Measurements from ENCODE around the gene PRKN. TPM values are rescaled to one million over a fixed set of nuclear protein-coding genes. Genes with fewer than 3 reads are reported as not detected.

The PRKN gene
- total RNA-seq, 2 experiments from 2014 or later, result 0.63 TPM; not detected in 1

DNA sequence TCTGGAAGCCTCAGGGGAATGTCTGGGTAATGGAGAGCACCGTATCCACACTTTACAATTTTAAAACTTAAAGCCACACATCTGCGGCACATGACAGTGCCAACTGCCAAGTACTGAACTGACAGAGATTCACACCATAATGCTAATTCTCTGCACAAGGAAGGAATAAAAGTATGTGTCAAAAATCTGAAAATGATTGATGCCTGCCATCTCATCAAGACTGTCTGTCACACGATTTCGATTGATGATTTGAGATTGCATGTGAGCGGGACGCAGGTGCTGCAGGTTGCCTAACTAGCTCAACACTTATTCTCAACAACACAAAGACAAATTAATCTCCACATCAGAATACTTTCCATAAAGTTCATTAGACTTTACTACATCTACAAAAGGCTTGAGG, 391.2 kb downstream of the PRKN start:
- no peak for ATAC-seq
- no peaks in the 10 kb centered on the region for H3K4me1 Mint-ChIP-seq (ENCODE audit: low read depth)
- peaks cover 6% of the 10 kb centered on the region for H3K9me3 Mint-ChIP-seq (ENCODE audit: insufficient read depth)
- H3K4me3 Mint-ChIP-seq, result no peak overlapping the region
- DNase-seq, result no peak
- no peak overlapping the region for H3K27ac Mint-ChIP-seq
- no peaks in the 10 kb centered on the region for H3K27me3 Mint-ChIP-seq (ENCODE audit: low read depth)
- no peaks in the 10 kb centered on the region for H3K36me3 Mint-ChIP-seq (ENCODE audit: low read depth)
- CTCF ChIA-PET, result no interaction called here
- POLR2A ChIA-PET, result no interaction called here

DNA sequence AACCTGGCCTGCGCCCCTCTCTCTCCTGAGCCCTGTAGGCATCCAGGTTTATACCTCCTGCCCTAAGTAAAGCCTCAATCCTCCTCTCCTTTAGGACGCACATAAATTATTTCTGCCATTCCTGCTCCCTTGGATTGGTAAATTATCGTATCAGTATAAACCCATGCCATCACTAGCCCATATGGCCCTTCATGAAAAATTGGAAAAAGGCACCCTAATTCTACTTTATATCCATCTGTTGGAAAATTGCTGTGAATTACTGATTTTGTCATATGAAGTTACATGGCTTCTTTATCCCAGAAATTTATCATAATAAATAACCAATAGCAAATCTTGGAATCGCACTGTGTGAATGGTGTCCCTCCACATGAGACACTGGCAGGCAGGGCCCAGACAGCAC, 395.2 kb downstream of the PRKN start:
- Mint-ChIP-seq H3K9me3 (ENCODE audit: insufficient read depth) (peaks cover 19% of the 10 kb centered on the region), H3K27me3 (ENCODE audit: low read depth) (no peaks in the 10 kb centered on the region), H3K27ac (no peak overlapping the region), H3K4me3 (no peak overlapping the region), H3K36me3 (ENCODE audit: low read depth) (no peaks in the 10 kb centered on the region), H3K4me1 (ENCODE audit: low read depth) (no peaks in the 10 kb centered on the region)
- POLR2A ChIA-PET, result no interaction called here
- CTCF ChIA-PET, result no interaction called here
- no peak for DNase-seq
- ATAC-seq, result no peak

DNA sequence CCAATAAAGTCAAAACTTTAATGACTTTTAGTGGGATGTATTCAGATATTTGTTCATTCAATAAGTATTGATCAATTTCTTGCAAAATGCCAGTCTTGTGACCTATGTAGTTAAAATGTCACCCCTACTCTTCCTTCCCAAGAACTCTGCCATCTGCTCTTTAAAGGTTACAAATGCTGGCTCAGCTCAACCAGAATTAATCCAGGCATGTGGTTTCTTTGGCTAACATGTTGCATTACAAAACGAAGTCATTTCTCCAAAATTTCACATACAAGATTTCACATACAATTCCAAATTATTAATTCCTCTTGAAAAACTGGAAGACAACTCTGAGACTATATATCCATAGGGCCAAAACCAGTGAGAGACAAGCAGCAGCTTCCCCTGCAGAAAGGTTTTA, 395.7 kb downstream of the PRKN start:
- H3K27me3 Mint-ChIP-seq (ENCODE audit: low read depth), result no peaks in the 10 kb centered on the region
- ChIA-PET CTCF (no interaction called here), POLR2A (no interaction called here)
- no peaks in the 10 kb centered on the region for H3K4me1 Mint-ChIP-seq (ENCODE audit: low read depth)
- no peaks in the 10 kb centered on the region for H3K36me3 Mint-ChIP-seq (ENCODE audit: low read depth)
- H3K27ac Mint-ChIP-seq, result no peak overlapping the region
- peaks cover 19% of the 10 kb centered on the region for H3K9me3 Mint-ChIP-seq (ENCODE audit: insufficient read depth)
- no peak overlapping the region for H3K4me3 Mint-ChIP-seq
- no peak for DNase-seq
- no peak for ATAC-seq

DNA sequence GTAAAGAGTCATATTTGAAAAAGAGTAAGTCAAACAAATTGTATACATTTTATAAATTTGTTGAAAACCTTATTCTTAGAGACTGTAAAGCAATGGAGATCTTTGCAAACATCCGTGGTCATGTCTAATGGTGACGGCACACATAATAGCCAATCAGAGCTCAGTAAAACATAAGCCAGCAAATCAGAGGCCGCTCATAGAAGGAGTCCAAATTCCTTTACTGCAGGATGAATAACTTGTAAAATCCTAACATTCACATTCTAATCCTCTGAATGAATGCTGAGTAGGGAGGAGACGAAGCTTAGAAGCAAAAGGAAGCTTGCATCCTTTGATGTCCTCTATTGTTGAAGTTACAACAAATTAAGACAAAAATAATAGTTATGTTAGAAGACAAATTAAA, 401.7 kb downstream of the PRKN start:
- Mint-ChIP-seq H3K27me3 (ENCODE audit: low read depth) (no peaks in the 10 kb centered on the region), H3K36me3 (ENCODE audit: low read depth) (no peaks in the 10 kb centered on the region), H3K4me3 (no peak overlapping the region), H3K9me3 (ENCODE audit: insufficient read depth) (peaks cover 29% of the 10 kb centered on the region), H3K27ac (no peak overlapping the region), H3K4me1 (ENCODE audit: low read depth) (no peaks in the 10 kb centered on the region)
- ChIA-PET POLR2A (no interaction called here), CTCF (no interaction called here)
- ATAC-seq, result no peak
- no peak for DNase-seq

DNA sequence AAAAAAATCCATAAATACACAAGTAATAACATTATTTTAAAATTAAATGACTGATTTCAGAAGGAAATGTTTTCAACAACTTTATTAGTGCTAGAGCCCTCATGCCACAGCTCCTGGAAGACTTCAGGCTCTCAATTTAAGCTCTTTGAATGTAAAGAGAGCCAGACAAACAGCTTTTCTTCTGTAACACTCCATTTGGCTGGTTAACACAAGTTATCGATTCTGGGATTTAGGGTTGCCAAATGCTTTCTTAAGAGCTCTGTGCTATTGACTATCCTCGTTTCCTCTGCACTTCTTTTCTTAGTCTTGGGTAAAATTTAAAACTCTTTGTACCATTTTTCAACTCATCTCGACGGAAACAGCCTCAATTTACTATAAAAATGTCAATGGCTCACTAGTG, 402.5 kb downstream of the PRKN start:
- Mint-ChIP-seq H3K27ac (no peak overlapping the region), H3K4me1 (ENCODE audit: low read depth) (no peaks in the 10 kb centered on the region), H3K36me3 (ENCODE audit: low read depth) (no peaks in the 10 kb centered on the region), H3K27me3 (ENCODE audit: low read depth) (no peaks in the 10 kb centered on the region), H3K4me3 (no peak overlapping the region), H3K9me3 (ENCODE audit: insufficient read depth) (peaks cover 31% of the 10 kb centered on the region)
- no peak for DNase-seq
- ATAC-seq, result no peak
- ChIA-PET POLR2A (no interaction called here), CTCF (no interaction called here)

DNA sequence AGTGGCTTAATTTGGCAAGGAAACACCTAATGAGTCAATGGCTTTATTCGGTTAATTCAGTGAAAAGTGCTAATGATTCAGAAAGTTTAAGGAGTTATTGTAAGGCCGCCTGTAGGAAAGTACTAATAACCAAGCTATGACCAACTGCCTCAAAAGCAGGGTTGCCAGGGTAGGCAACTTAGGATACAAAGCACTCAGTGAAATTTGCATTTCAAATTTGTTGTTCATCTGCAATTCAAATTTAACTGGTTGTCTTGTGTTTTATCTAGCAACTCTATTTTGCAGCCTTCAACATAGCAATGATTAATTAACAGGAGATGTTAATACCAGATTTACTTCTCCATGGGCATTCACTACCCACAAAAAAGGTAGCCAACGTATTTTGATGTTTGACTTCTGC, 412.3 kb downstream of the PRKN start:
- CTCF ChIA-PET, result no interaction called here
- Mint-ChIP-seq H3K36me3 (ENCODE audit: low read depth) (no peaks in the 10 kb centered on the region), H3K27me3 (ENCODE audit: low read depth) (no peaks in the 10 kb centered on the region), H3K27ac (no peak overlapping the region), H3K9me3 (ENCODE audit: insufficient read depth) (no peaks in the 10 kb centered on the region), H3K4me3 (no peak overlapping the region), H3K4me1 (ENCODE audit: low read depth) (no peaks in the 10 kb centered on the region)
- POLR2A ChIA-PET, result no interaction called here
- DNase-seq (no peak), ATAC-seq (no peak)

DNA sequence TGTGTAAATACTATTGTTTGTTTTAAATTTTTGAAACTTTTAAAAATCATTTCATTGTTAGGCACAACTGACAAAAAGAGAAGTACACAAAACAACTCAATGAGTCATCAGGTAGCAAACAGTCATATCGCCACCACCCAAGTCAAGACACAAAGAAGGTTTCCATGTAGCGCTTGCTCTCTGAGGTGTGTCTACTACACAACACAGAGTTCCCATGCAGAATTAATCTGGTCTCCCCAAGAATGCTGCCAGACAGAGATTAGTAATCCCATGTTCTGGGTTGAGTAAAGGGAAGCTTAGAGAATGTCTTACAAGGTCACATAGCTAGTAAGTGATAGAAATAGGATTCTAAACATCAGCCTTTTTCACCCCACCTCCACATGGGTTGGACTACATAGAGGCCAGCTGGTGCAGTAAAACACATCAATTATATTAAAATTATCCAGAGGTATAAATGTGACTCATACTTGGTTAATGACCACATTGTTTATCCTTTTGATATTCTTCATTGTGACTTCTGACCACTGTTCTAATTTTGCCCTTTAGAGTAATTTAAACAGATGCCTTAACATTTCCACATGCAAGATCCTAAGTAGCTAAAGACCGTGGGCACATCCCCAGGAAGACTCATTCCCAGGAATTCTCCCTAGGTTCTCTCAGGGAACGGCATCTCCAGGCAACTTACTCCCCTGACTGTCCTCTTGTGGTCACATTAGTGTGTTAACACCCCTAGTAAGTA, 413.5 kb downstream of the PRKN start:
- Mint-ChIP-seq H3K4me1 (ENCODE audit: low read depth) (no peaks in the 10 kb centered on the region), H3K27me3 (ENCODE audit: low read depth) (no peaks in the 10 kb centered on the region), H3K9me3 (ENCODE audit: insufficient read depth) (no peaks in the 10 kb centered on the region), H3K36me3 (ENCODE audit: low read depth) (no peaks in the 10 kb centered on the region), H3K27ac (no peak overlapping the region), H3K4me3 (no peak overlapping the region)
- ATAC-seq (no peak), DNase-seq (no peak)
- ChIA-PET CTCF (no interaction called here), POLR2A (no interaction called here)

DNA sequence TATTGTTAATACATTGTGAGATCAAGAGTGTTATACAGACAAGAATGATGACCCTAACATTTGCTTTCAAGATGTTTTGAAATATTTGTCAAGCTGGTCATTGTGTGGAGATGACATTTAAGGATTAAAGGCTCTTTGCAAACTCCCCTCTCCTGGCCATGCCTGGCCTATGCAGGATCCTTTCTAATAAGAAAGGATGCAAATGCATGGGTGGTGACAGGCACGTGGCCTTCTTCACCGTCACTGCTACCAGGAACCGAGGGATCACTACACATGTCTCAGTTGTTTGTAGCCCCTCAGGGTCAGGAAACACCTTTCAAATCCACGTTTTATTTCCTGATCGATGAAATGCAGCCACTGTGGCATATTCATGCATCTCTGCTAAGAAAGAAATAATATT, 419.7 kb downstream of the PRKN start:
- ChIA-PET CTCF (no interaction called here), POLR2A (no interaction called here)
- DNase-seq, result no peak
- Mint-ChIP-seq H3K4me3 (no peak overlapping the region), H3K9me3 (ENCODE audit: insufficient read depth) (no peaks in the 10 kb centered on the region), H3K36me3 (ENCODE audit: low read depth) (no peaks in the 10 kb centered on the region), H3K4me1 (ENCODE audit: low read depth) (no peaks in the 10 kb centered on the region), H3K27ac (no peak overlapping the region), H3K27me3 (ENCODE audit: low read depth) (no peaks in the 10 kb centered on the region)
- no peak for ATAC-seq

DNA sequence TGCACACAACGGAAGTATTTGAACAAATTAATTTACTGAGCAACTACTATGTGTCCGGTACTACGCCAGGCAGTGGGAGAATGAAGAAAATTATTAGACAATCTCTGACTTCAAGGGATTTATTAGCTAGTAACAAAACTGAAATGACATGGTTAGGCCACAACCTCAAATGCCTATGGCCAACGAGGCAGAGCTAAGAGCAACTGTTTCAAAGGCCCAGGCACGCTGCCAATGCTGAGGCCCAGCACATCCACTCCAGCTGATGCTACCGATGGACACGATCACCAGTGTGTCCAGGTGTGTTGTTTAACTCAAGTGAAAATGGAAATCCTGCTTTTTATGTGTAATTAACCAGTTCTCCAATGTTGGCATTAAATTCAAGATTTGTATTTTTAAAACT, 420.9 kb downstream of the PRKN start:
- CTCF ChIA-PET, result no interaction called here
- DNase-seq (no peak), ATAC-seq (no peak)
- Mint-ChIP-seq H3K9me3 (ENCODE audit: insufficient read depth) (no peaks in the 10 kb centered on the region), H3K4me1 (ENCODE audit: low read depth) (no peaks in the 10 kb centered on the region), H3K27me3 (ENCODE audit: low read depth) (no peaks in the 10 kb centered on the region), H3K27ac (no peak overlapping the region), H3K4me3 (no peak overlapping the region), H3K36me3 (ENCODE audit: low read depth) (no peaks in the 10 kb centered on the region)
- POLR2A ChIA-PET, result no interaction called here

DNA sequence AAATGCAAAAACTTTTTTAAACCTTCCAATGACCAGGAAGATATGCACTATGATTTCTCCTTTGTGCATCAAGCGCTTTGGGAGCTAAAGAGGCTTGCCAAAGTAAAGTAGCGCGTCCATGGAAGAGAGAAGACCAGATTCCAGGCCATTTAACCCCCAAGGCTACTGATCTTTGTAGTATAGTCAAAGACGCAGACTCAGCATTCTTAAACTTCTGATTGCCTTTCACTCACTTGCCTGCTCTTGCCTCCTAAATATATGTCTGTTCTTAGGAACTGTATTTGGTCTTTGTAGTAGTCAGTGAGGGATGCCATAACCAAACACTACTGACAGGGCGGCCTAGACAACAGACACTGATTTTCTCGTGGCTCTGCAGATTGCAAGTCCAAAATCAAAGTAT, 426.4 kb downstream of the PRKN start:
- no peak overlapping the region for H3K27ac Mint-ChIP-seq
- no peak for ATAC-seq
- H3K27me3 Mint-ChIP-seq (ENCODE audit: low read depth), result no peaks in the 10 kb centered on the region
- ChIA-PET CTCF (no interaction called here), POLR2A (no interaction called here)
- no peaks in the 10 kb centered on the region for H3K9me3 Mint-ChIP-seq (ENCODE audit: insufficient read depth)
- no peak overlapping the region for H3K4me3 Mint-ChIP-seq
- DNase-seq, result no peak
- no peaks in the 10 kb centered on the region for H3K36me3 Mint-ChIP-seq (ENCODE audit: low read depth)
- H3K4me1 Mint-ChIP-seq (ENCODE audit: low read depth), result no peaks in the 10 kb centered on the region

DNA sequence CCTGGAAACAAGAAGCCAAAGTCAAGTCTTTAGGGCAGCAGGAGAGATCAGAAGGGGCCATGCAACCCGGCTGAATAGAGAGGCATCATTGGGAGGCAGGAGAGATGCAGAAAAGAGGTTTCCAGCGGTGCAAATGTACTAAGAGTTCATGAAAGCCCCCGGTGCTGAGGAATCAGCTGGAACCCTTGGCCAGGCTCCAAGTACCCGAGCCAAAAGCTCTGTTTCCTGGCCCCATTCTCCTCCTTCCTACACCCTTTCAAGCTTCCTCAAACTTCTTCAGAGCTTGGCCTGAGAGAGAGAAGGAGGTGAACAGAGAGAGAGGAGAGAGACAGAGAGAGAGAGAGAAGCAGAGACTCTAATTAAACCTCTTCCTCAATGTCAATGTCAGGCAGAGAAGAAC, 433.5 kb downstream of the PRKN start:
- H3K27ac Mint-ChIP-seq, result no peak overlapping the region
- ATAC-seq (no peak), DNase-seq (no peak)
- H3K36me3 Mint-ChIP-seq (ENCODE audit: low read depth), result no peaks in the 10 kb centered on the region
- CTCF ChIA-PET, result no interaction called here
- H3K27me3 Mint-ChIP-seq (ENCODE audit: low read depth), result no peaks in the 10 kb centered on the region
- POLR2A ChIA-PET, result no interaction called here
- H3K9me3 Mint-ChIP-seq (ENCODE audit: insufficient read depth), result peaks cover 5% of the 10 kb centered on the region
- H3K4me3 Mint-ChIP-seq, result no peak overlapping the region
- H3K4me1 Mint-ChIP-seq (ENCODE audit: low read depth), result no peaks in the 10 kb centered on the region

DNA sequence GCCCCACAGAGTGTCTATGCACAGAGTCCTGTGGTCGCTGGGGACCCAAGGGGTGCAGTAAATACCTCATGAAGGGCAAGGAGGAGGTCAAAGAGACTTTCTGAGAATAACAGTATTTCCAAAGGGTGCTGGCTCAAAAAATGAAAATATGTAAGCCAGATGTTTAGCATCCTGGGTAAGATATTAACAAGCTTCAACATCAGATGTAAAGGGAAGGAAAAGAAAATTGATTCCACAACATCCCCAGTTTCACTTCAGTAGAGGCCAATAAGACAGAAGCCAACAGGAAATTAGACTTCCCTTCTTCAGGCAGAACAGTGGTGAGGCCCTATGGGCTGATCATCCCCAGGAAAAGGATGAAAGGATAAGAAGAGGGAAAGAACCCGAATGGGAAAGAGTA, 434.7 kb downstream of the PRKN start:
- peaks cover 5% of the 10 kb centered on the region for H3K9me3 Mint-ChIP-seq (ENCODE audit: insufficient read depth)
- ChIA-PET POLR2A (no interaction called here), CTCF (no interaction called here)
- no peak overlapping the region for H3K4me3 Mint-ChIP-seq
- DNase-seq (no peak), ATAC-seq (no peak)
- H3K4me1 Mint-ChIP-seq (ENCODE audit: low read depth), result no peaks in the 10 kb centered on the region
- no peaks in the 10 kb centered on the region for H3K36me3 Mint-ChIP-seq (ENCODE audit: low read depth)
- H3K27ac Mint-ChIP-seq, result no peak overlapping the region
- no peaks in the 10 kb centered on the region for H3K27me3 Mint-ChIP-seq (ENCODE audit: low read depth)

DNA sequence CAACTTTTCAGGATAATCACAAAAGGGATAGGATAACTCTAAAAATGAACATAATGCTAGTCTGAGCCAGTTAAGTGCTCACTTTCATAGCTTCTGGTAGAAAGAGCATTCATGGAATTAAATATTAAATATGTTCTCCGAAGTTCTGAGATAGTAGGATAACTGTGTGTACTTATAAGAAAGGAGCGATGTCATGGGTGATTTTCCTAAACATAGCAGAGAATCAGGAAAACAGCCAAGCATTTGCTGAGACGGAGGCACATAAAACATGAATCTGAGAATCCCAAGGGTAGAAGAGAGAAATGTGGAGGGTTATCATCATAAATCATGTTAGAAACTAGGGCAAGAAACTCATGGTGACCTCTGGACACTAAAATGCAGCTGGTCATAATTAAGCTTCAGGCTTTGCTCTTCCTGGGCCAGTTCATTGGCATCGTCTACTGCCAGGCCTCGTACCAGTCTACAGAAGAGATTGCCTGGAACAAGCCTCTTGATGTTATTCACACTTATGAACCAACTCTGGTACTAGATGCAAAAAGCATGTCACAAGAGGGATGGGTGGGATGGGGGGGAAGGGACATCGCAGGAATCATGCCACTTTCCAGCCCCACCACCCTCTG, 436.6 kb downstream of the PRKN start:
- Mint-ChIP-seq H3K4me1 (ENCODE audit: low read depth) (no peaks in the 10 kb centered on the region), H3K27ac (no peak overlapping the region), H3K9me3 (ENCODE audit: insufficient read depth) (peaks cover 12% of the 10 kb centered on the region), H3K27me3 (ENCODE audit: low read depth) (no peaks in the 10 kb centered on the region), H3K36me3 (ENCODE audit: low read depth) (no peaks in the 10 kb centered on the region), H3K4me3 (no peak overlapping the region)
- CTCF ChIA-PET, result no interaction called here
- ATAC-seq (no peak), DNase-seq (no peak)
- POLR2A ChIA-PET, result no interaction called here

All from activated CD8-positive, alpha-beta T cell treated with anti-CD3 and anti-CD28 coated beads, Interleukin-2, amount 10 ng/mL, durations not matched to agents 7 days and 5 days (primary cell).